HepG2 (cell line): ENCODE results near the gene CTSO. TPM values are rescaled to one million over a fixed set of nuclear protein-coding genes. Genes with fewer than 3 reads are reported as not detected.

Experiments used
- ATAC-seq: fragments of 200-7000 bp; cut with Tn5 transposase; 3 replicates; pipeline ENCODE4 v1.9.1; 2020; ENCODE audit warnings: mild to moderate bottlenecking, moderate library complexity
- BruUV-seq: library from RNA; stranded (reverse); fragments of 400-500 nt; replicated peaks from 2 replicates; lab custom pipeline; 2021; lab: Mats Ljungman, UMichigan
- CTCF ChIA-PET: fragments of 300-600 bp; formaldehyde crosslinking; extraction: SDS; loops from one replicate; lab custom pipeline; 2021; ENCODE audit warnings: low total read pairs, inconsistent platforms, low intra/inter-chr PET ratio; lab: Yijun Ruan, JAX
- POLR2A ChIA-PET: fragments of 350-600 bp; sonication (Branson Sonifier 250); formaldehyde crosslinking; loops from one replicate; lab custom pipeline; 2020; ENCODE audit warnings: antibody characterized with exemption, inconsistent platforms; lab: Yijun Ruan, JAX
- DNase-seq: peaks from one replicate; pipeline ENCODE4 v3.0.0-alpha.2; 2015; ENCODE audit warnings: low spot score
- FAIRE-seq: peaks from 3 replicates; lab custom pipeline; 2011; peaks lifted over from hg19 to GRCh38; lab: Jason Lieb, UNC
- H2AFZ ChIP-seq: one replicate; pipeline ENCODE4 v1.6.1; 2011; ENCODE audit warnings: low read length, inconsistent platforms
- H3K27ac ChIP-seq: fragments of 300-600 bp; 3 replicates; pipeline ENCODE4 v1.8.0; 2011; ENCODE audit warnings: mixed run types, mild to moderate bottlenecking, mixed read lengths, low read length, inconsistent platforms; ENCODE audit not compliant: insufficient read depth; ENCODE audit errors: extremely low read length
- H3K27me3 ChIP-seq, 2 experiments: fragments of 200-600 bp in 1 of 2; 2 replicates in 1 of 2; 3 replicates in 1 of 2; pipeline versions ENCODE4 v1.6.0 to v1.8.0; 2011; ENCODE audit warnings: low read length in 2 of 2, mild to moderate bottlenecking in 2 of 2, moderate library complexity in 2 of 2, inconsistent platforms in 1 of 2; ENCODE audit not compliant: insufficient read depth in 2 of 2, control insufficient read depth in 1 of 2
- H3K36me3 ChIP-seq, 2 experiments: fragments of 200-600 bp in 1 of 2; replicated peaks in 1 of 2; 2 replicates in 1 of 2; 3 replicates in 1 of 2; pipeline versions ENCODE4 v1.5.1 to v1.8.0; 2011; ENCODE audit warnings: low read length in 2 of 2, inconsistent platforms in 1 of 2; ENCODE audit not compliant: insufficient read depth in 2 of 2, control insufficient read depth in 1 of 2
- H3K4me1 ChIP-seq: 2 replicates; pipeline ENCODE4 v1.5.1; 2012; ENCODE audit warnings: low read length, inconsistent platforms; ENCODE audit not compliant: insufficient read depth
- H3K4me2 ChIP-seq: 2 replicates; pipeline ENCODE4 v1.6.0; 2011; ENCODE audit warnings: low read depth, low read length, inconsistent platforms
- H3K4me3 ChIP-seq, 3 experiments: fragments of 200-600 bp in 1 of 3; sonication (generic), shearing (Covaris generic) in 1 of 3; replicated peaks in 1 of 3; 2 replicates each; pipeline ENCODE4 v1.5.1; 2011 to 2016; ENCODE audit warnings: low read length in 3 of 3, inconsistent platforms in 2 of 3, low read depth in 2 of 3, mild to moderate bottlenecking in 2 of 3, control low read depth in 1 of 3, mixed read lengths in 1 of 3; ENCODE audit not compliant: insufficient read depth in 1 of 3
- H3K79me2 ChIP-seq: one replicate; pipeline ENCODE4 v1.6.1; 2011; ENCODE audit warnings: low read length, inconsistent platforms; ENCODE audit not compliant: insufficient read depth
- H3K9ac ChIP-seq: 2 replicates; pipeline ENCODE4 v1.6.0; 2011; ENCODE audit warnings: mild to moderate bottlenecking, low read depth, low read length, inconsistent platforms; ENCODE audit not compliant: insufficient read depth
- H3K9me3 ChIP-seq: 2 replicates; pipeline ENCODE4 v1.5.1; 2012; ENCODE audit warnings: mild to moderate bottlenecking, low read length
- H4K20me1 ChIP-seq: 2 replicates; pipeline ENCODE4 v1.6.0; 2011; ENCODE audit warnings: inconsistent platforms, mild to moderate bottlenecking, low read length, moderate library complexity; ENCODE audit not compliant: insufficient read depth
- GABPB1 ChIP-seq: IDR thresholded peaks from 2 replicates; pipeline ENCODE4 v1.6.1; 2016; ENCODE audit warnings: mild to moderate bottlenecking, missing genetic modification reagents, moderate library complexity, missing compliant biosample characterization
- GATAD2A ChIP-seq: IDR thresholded peaks from 2 replicates; pipeline ENCODE4 v1.6.1; 2016
- RBM22 ChIP-seq: fragments of 200-400 bp; formaldehyde crosslinking; optimal IDR thresholded peaks from 2 replicates; pipeline ENCODE3; 2017; ENCODE audit warnings: mild to moderate bottlenecking, low read length, moderate library complexity
- TMF1 ChIP-seq: sonication (generic); formaldehyde crosslinking; IDR thresholded peaks from 2 replicates; pipeline ENCODE4 v1.8.1; 2022; ENCODE audit warnings: low read depth, missing genetic modification reagents
- ZFP37 ChIP-seq: sonication (generic); formaldehyde crosslinking; IDR thresholded peaks from 2 replicates; pipeline ENCODE4 v1.4.0; 2020; ENCODE audit warnings: missing genetic modification reagents, borderline replicate concordance
- ZNF253 ChIP-seq: sonication (generic); formaldehyde crosslinking; IDR thresholded peaks from 2 replicates; pipeline ENCODE4 v1.8.0; 2022; ENCODE audit warnings: mild to moderate bottlenecking, missing genetic modification reagents, borderline replicate concordance
- ZNF260 ChIP-seq: sonication (generic); formaldehyde crosslinking; IDR thresholded peaks from 2 replicates; pipeline ENCODE4 v1.4.0; 2020; ENCODE audit warnings: missing genetic modification reagents, low read depth, mild to moderate bottlenecking, borderline replicate concordance
- WGBS: methylation state at CpG from one replicate; pipeline ENCODE4 v1.1.6; 2017; ENCODE audit warnings: low lambda C conversion rate; 5-methylcytosine and 5-hydroxymethylcytosine counted together
- in situ Hi-C: cut with HindIII; loops from 2 replicates; pipeline ENCODE4 v1.10.0; 2017; ENCODE audit warnings: low pct_unique_long_range_greater_than_20kb; ENCODE audit not compliant: extremely low pct_ligation_motif_present
- intact Hi-C: fragments of 100-400 bp; cut with micrococcal nuclease; formaldehyde crosslinking; loops from one replicate; pipeline ENCODE4 v1.10.0; 2022; ENCODE audit not compliant: unreplicated experiment
- polyA plus RNA-seq, 8 experiments: library from polyadenylated mRNA; depleted of rRNA in 3 of 8; stranded (reverse) in 7 of 8; unstranded in 1 of 8; fragments of >200 nt; fragmentation: Illumina TruSeq in 4 of 8; extraction: Trizol in 4 of 8; gene quantifications; 2 replicates each; pipeline versions ENCODE4 v1.2.1 to v1.2.3, GENCODE V29; 2011 to 2016; ENCODE audit warnings: low read depth in 4 of 8, missing spikeins in 1 of 8, mixed read lengths in 1 of 8; ENCODE audit not compliant: insufficient read depth in 1 of 8
- total RNA-seq, 5 experiments: library from RNA; depleted of rRNA; stranded (reverse); fragments of >200 nt; fragmentation: Illumina TruSeq; extraction: Trizol; gene quantifications; 2 replicates each; pipeline ENCODE4 v1.2.3, GENCODE V29; 2016; ENCODE audit warnings: low read depth in 1 of 5
- TF ChIP-seq, protein P1 (sequence below), 2 experiments: IDR thresholded peaks; 2 replicates each; pipeline ENCODE4 v1.6.1; 2011 to 2012; ENCODE audit warnings: low read length in 2 of 2, borderline replicate concordance in 1 of 2, low read depth in 1 of 2, mild to moderate bottlenecking in 1 of 2, moderate library complexity in 1 of 2
- TF ChIP-seq, protein P2 (sequence below): sonication (generic); formaldehyde crosslinking; IDR thresholded peaks from 2 replicates; pipeline ENCODE4 v1.4.0; 2020; ENCODE audit warnings: low read depth, mild to moderate bottlenecking, missing genetic modification reagents

CTSO gene
- total and polyA plus RNA-seq, 2 of the 13 experiments (the other 11 are each of a cell fraction or from before 2014, with no cell fraction given), result 0.07 to 0.17 TPM

DNA sequence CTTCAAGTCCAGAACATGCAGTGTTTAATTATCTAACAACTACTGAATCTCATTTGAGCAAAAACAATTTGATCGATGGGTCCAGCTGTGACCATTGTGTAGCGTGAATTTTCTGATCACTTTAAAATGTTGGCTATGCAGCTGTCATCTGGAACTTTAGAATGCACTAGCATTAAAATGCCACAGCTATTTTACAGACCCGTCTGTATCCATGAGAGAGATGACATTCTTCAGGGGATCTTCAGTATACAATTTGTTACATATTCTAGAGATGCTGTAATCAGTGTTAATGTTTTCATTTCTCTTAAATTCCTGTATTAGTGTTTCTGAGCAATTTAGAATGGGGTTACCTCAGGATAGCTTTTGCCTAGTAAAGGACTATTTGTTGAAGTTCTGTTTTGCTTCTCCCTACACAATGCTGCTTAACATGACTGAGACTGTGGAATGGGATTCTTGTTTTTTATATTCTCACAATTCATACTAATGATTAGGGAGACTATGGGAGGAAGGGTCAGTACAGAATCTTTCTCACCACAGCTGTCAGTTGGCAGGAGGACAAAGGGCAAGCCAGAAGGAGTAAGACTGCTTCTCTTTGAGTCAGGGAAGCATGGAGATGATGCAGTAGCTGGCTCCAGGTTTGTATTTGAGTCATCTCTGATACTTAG is 13.2 kb upstream of the CTSO start:
- no peaks in the 10 kb centered on the region for H3K79me2 ChIP-seq
- in situ Hi-C loops (no loop called here), intact Hi-C loops (no loop called here)
- no peaks in the 10 kb centered on the region for H4K20me1 ChIP-seq
- CTCF ChIA-PET, result no interaction called here
- no peaks in the 10 kb centered on the region for H3K4me1 ChIP-seq
- no peak overlapping the region for H3K4me2 ChIP-seq
- POLR2A ChIA-PET, result no interaction called here
- 2% methylated on average over 3 of the region's 3 CpGs for WGBS
- no peak overlapping the region for H3K9ac ChIP-seq
- no peak for DNase-seq
- ATAC-seq, result no peak
- H3K4me3 ChIP-seq, result no peak overlapping the region
- TF ChIP-seq ZNF253 (CRISPR knock-in tag), result no peak
- no peak for TF ChIP-seq GATAD2A
- TF ChIP-seq ZNF260 (CRISPR knock-in tag), result no peak
- TF ChIP-seq RBM22, result no peak
- TF ChIP-seq GABPB1 (CRISPR knock-in tag), result no peak
- TF ChIP-seq TMF1 (CRISPR knock-in tag), result no peak
- no peak for TF ChIP-seq ZFP37 (CRISPR knock-in tag)
- TF ChIP-seq, protein P1, sequence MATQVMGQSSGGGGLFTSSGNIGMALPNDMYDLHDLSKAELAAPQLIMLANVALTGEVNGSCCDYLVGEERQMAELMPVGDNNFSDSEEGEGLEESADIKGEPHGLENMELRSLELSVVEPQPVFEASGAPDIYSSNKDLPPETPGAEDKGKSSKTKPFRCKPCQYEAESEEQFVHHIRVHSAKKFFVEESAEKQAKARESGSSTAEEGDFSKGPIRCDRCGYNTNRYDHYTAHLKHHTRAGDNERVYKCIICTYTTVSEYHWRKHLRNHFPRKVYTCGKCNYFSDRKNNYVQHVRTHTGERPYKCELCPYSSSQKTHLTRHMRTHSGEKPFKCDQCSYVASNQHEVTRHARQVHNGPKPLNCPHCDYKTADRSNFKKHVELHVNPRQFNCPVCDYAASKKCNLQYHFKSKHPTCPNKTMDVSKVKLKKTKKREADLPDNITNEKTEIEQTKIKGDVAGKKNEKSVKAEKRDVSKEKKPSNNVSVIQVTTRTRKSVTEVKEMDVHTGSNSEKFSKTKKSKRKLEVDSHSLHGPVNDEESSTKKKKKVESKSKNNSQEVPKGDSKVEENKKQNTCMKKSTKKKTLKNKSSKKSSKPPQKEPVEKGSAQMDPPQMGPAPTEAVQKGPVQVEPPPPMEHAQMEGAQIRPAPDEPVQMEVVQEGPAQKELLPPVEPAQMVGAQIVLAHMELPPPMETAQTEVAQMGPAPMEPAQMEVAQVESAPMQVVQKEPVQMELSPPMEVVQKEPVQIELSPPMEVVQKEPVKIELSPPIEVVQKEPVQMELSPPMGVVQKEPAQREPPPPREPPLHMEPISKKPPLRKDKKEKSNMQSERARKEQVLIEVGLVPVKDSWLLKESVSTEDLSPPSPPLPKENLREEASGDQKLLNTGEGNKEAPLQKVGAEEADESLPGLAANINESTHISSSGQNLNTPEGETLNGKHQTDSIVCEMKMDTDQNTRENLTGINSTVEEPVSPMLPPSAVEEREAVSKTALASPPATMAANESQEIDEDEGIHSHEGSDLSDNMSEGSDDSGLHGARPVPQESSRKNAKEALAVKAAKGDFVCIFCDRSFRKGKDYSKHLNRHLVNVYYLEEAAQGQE (IDR thresholded peaks at IDR 0.05; ENCODE audit: borderline replicate concordance in 1 of 2, low read depth in 1 of 2, low read length in 2 of 2), result no peak
- TF ChIP-seq, protein P2, sequence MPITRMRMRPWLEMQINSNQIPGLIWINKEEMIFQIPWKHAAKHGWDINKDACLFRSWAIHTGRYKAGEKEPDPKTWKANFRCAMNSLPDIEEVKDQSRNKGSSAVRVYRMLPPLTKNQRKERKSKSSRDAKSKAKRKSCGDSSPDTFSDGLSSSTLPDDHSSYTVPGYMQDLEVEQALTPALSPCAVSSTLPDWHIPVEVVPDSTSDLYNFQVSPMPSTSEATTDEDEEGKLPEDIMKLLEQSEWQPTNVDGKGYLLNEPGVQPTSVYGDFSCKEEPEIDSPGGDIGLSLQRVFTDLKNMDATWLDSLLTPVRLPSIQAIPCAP, result no peak
- H2AFZ ChIP-seq, result no peak overlapping the region
- no peaks in the 10 kb centered on the region for H3K36me3 ChIP-seq
- BruUV-seq, result no TSS peak
- no peaks in the 10 kb centered on the region for H3K9me3 ChIP-seq
- no peaks in the 10 kb centered on the region for H3K27me3 ChIP-seq
- no peak for FAIRE-seq
- no peak overlapping the region for H3K27ac ChIP-seq
